Esophagus squamous epithelium (tissue), 5 donors: ENCODE measurements around the gene CNTRL. TPM values are rescaled to one million over a fixed set of nuclear protein-coding genes. Genes with fewer than 3 reads are reported as not detected.

ENCODE experiments used
- DNase-seq: peaks from one replicate; lab custom pipeline; 2025; lab: John Stamatoyannopoulos, UW
- H3K27ac ChIP-seq, 4 donors: fragments of 200-600 bp; sonication (generic); one replicate each; pipeline ENCODE4 v1.5.1; 2016 to 2019; ENCODE audit warnings: mild to moderate bottlenecking in 1 of 4
- H3K27me3 ChIP-seq, 4 donors: fragments of 200-600 bp; sonication (generic); 1 replicate in 3 of 4; 2 replicates in 1 of 4; pipeline versions ENCODE4 v1.5.1 to v1.6.0; 2017 to 2021; ENCODE audit warnings: antibody characterized with exemption in 1 of 4
- H3K36me3 ChIP-seq, 3 donors: fragments of 200-600 bp; sonication (generic); one replicate each; pipeline ENCODE4 v1.5.1; 2016 to 2019
- H3K4me1 ChIP-seq, 3 donors: fragments of 200-600 bp; sonication (generic); one replicate each; pipeline ENCODE4 v1.5.1; 2017 to 2019
- H3K4me3 ChIP-seq, 4 donors: fragments of 200-600 bp; sonication (generic); 1 replicate in 3 of 4; 2 replicates in 1 of 4; pipeline ENCODE4 v1.5.1; 2016 to 2019; ENCODE audit warnings: mild to moderate bottlenecking in 2 of 4, moderate library complexity in 1 of 4
- H3K9me3 ChIP-seq, 3 donors: fragments of 200-600 bp; sonication (generic); one replicate each; pipeline ENCODE4 v1.5.1; 2016 to 2019
- CTCF ChIP-seq, 6 experiments: fragments of 450-650 bp in 4 of 6; fragments of 200-600 bp in 2 of 6; sonication (generic) in 2 of 6; IDR thresholded peaks; one replicate each; pipeline ENCODE4 v1.5.1; 2016 to 2019; ENCODE audit warnings: antibody characterized with exemption in 6 of 6, mild to moderate bottlenecking in 4 of 6, moderate library complexity in 4 of 6
- POLR2A ChIP-seq, 4 donors: fragments of 450-650 bp; IDR thresholded peaks; one replicate each; pipeline ENCODE4 v1.6.1; 2017; ENCODE audit warnings: antibody characterized with exemption in 4 of 4, mild to moderate bottlenecking in 4 of 4, moderate library complexity in 3 of 4
- WGBS, 2 donors: methylation state at CpG; one replicate each; pipeline ENCODE4 v1.1.5; 2018; 5-methylcytosine and 5-hydroxymethylcytosine counted together
- intact Hi-C: fragments of 100-400 bp; cut with DNase I; formaldehyde crosslinking; loops from one replicate; pipeline ENCODE4 v1.15.0; 2022
- total RNA-seq, 4 donors: library from RNA; depleted of rRNA; stranded (reverse); fragments of >200 nt; gene quantifications; one replicate each; pipeline ENCODE4 v1.1.0, GENCODE V29; 2016
- donor health status: DM: yes; HTN: yes; CAD: no.

The CNTRL gene
- total RNA-seq, 4 donors from 2014 or later: 7.2 to 15.3 (median 8.0) TPM

- no peaks in the 10 kb centered on the region for H3K36me3 ChIP-seq
- 2 to 4% methylated on average over 11 to 34 of the region's 55 CpGs for WGBS, 2 donors
- peak; percentile 97 for DNase-seq
- H3K27ac ChIP-seq: peak within 1 kb of the TSS; percentile 97 to 98 (median 98)
- H3K27me3 ChIP-seq: no peaks in the 10 kb centered on the region
- peak within 1 kb of the TSS; percentile 72 to 93 (median 93) for H3K4me3 ChIP-seq
- H3K4me1 ChIP-seq: peaks cover 18 to 49% (median 18%) of the 10 kb centered on the region in 3 donors
- TF ChIP-seq CTCF (IDR thresholded peaks at IDR 0.05) (peak; percentile 33 to 74 (median 68)), POLR2A (IDR thresholded peaks at IDR 0.05) (peak in 3 of 4 donors; percentile 63 to 89 (median 75))
- intact Hi-C loops: no loop called here
- H3K9me3 ChIP-seq: no peaks in the 10 kb centered on the region
Measured at GRCh38 chr9:121201738-121202533, 127.2 kb downstream of the CNTRL start, which contains the start of gene RAB14. TSS of gene RAB14 (minus strand) at chr9:121201869. CDS start at chr9:121193412, 8,457 bp downstream.

GRCh38 chr9:121204121-121204520 is 129.4 kb downstream of the CNTRL start:
- WGBS, 2 donors: 55 to 64% methylated on average over 2 of the region's 2 CpGs
- DNase-seq: no peak

GRCh38 chr9:121204611-121205010 is 129.9 kb downstream of the CNTRL start:
- H3K27me3 ChIP-seq: no peaks in the 10 kb centered on the region
- no peak for DNase-seq
- H3K36me3 ChIP-seq: peaks cover 0 to 4% (median 0%) of the 10 kb centered on the region in 3 donors
- no peaks in the 10 kb centered on the region for H3K9me3 ChIP-seq
- TF ChIP-seq POLR2A (IDR thresholded peaks at IDR 0.05) (no peak), CTCF (IDR thresholded peaks at IDR 0.05) (no peak)
- H3K4me1 ChIP-seq: peaks cover 4 to 22% (median 5%) of the 10 kb centered on the region in 3 donors
- H3K27ac ChIP-seq: no peak overlapping the region
- no peak overlapping the region for H3K4me3 ChIP-seq
- intact Hi-C loops: no loop called here

More at GRCh38 chr9:121204121-121204520, 129.4 kb downstream of the CNTRL start:
- TF ChIP-seq CTCF (IDR thresholded peaks at IDR 0.05) (no peak), POLR2A (IDR thresholded peaks at IDR 0.05) (no peak)
- intact Hi-C loops: no loop called here
- H3K4me1 ChIP-seq: peaks cover 7 to 27% (median 10%) of the 10 kb centered on the region in 3 donors
- H3K27ac ChIP-seq: no peak overlapping the region
- H3K36me3 ChIP-seq: peaks cover 0 to 4% (median 0%) of the 10 kb centered on the region in 3 donors
- H3K27me3 ChIP-seq: no peaks in the 10 kb centered on the region
- no peaks in the 10 kb centered on the region for H3K9me3 ChIP-seq
- H3K4me3 ChIP-seq: no peak overlapping the region

GRCh38 chr9:121206516-121207370 is 132.0 kb downstream of the CNTRL start:
- H3K4me3 ChIP-seq: no peak overlapping the region
- whole genome bisulfite sequencing, 2 donors: 43 to 51% methylated on average over 8 of the region's 8 CpGs
- H3K27me3 ChIP-seq: no peaks in the 10 kb centered on the region
- peaks cover 4 to 10% (median 4%) of the 10 kb centered on the region in 3 donors for H3K4me1 ChIP-seq
- no peak overlapping the region for H3K27ac ChIP-seq
- H3K36me3 ChIP-seq: peaks cover 0 to 15% (median 0%) of the 10 kb centered on the region in 3 donors
- no peak for DNase-seq
- no peaks in the 10 kb centered on the region for H3K9me3 ChIP-seq
- no peak for TF ChIP-seq POLR2A (IDR thresholded peaks at IDR 0.05)
- no peak for TF ChIP-seq CTCF (IDR thresholded peaks at IDR 0.05)
- intact Hi-C loops: no loop called here
